ENCODE measurements around the gene TPST2.

DNA sequence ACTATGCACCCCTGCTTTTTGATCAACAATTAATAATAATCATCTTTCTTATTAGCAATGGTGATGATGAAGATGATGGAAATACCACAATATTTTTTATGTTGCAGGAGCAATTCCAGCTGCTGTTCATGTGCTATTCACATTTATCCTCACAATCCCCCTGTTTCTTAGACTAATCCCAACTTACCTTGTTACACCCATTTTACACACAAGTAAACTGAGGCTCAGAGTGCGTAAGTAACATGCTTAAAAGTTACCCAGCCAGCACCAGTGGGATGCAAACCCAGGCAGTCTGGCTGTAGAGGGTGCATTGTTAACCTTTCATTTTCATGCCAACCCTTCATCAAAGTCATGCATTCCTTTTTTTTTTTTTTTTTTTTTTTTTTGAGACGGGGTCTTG is 30.3 kb upstream of the TPST2 start:
- TF ChIP-seq, protein P1, sequence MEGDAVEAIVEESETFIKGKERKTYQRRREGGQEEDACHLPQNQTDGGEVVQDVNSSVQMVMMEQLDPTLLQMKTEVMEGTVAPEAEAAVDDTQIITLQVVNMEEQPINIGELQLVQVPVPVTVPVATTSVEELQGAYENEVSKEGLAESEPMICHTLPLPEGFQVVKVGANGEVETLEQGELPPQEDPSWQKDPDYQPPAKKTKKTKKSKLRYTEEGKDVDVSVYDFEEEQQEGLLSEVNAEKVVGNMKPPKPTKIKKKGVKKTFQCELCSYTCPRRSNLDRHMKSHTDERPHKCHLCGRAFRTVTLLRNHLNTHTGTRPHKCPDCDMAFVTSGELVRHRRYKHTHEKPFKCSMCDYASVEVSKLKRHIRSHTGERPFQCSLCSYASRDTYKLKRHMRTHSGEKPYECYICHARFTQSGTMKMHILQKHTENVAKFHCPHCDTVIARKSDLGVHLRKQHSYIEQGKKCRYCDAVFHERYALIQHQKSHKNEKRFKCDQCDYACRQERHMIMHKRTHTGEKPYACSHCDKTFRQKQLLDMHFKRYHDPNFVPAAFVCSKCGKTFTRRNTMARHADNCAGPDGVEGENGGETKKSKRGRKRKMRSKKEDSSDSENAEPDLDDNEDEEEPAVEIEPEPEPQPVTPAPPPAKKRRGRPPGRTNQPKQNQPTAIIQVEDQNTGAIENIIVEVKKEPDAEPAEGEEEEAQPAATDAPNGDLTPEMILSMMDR (conservative IDR thresholded peaks at IDR 0.05 in 1 of 2, IDR thresholded peaks at IDR 0.05 in 1 of 2; ENCODE audit: extremely low read depth in 1 of 2, insufficient read depth in 1 of 2, low read depth in 1 of 2, low read length in 2 of 2) = no peak
- no peak for TF ChIP-seq EZH2 (IDR thresholded peaks at IDR 0.05; ENCODE audit: borderline replicate concordance, low read length)

All from mammary epithelial cell (primary cell).